HFF-Myc (cell line): ENCODE results near the gene MBOAT2.
A peak's percentile ranks its signal among the peaks of the same experiment; 100 is the strongest.
"Not testable (repeated sequence)": the region's sequence is repeated elsewhere in the genome, so short reads cannot be mapped to it uniquely, and the experiment has no call there.

Experiments
- DNase-seq: peaks from one replicate; pipeline ENCODE4 v3.0.0-alpha.2; 2011; ENCODE audit warnings: low read depth; ENCODE audit errors: extremely low read depth
- H3K4me3 ChIP-seq: replicated peaks from 2 replicates; pipeline ENCODE4 v1.5.1; 2011; ENCODE audit warnings: low read depth, mild to moderate bottlenecking, control low read depth, low read length
- TF ChIP-seq, protein P1 (sequence below): IDR thresholded peaks from 2 replicates; pipeline ENCODE4 v1.5.1; 2012; ENCODE audit warnings: mild to moderate bottlenecking, low read depth, low read length, control low read depth; ENCODE audit errors: missing control alignments

Gene MBOAT2

DNA sequence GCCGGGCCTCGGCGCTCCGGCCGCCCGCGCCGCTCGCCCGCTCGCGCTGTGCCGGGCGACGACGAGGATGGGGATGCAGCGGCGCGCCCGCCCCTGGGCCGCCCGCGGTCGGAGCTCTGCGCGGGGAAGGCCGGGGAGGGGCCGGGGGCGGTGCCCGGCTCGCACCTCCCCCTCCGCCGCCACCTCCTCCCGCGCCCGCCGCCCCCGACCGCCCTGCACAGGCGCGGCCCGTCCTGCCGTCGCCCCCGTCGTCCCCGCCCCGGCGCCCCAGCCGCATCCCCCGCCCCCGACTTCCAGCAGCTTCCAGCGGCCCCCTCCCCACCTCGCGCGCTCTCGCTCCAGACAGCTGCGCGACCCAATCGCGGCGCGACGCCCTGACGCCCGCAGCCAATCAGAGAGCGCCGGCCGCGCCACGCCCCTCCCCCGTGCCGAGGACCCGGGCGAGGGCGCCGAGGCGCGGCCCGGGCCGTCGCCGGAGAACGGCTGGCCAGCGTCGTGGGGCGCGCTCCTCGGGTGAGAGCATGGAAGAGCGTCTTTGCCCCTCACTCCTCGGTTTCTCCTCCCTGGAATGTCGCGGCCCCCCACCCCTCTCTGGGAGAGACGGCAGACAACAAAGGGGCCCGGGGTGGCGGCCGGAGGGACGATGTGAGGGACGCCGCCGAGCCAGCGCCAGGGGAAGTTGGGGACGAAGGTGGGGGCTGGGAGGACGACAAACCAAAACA is at the start of gene MBOAT2:
Gene MBOAT2, minus strand, starts transcription at position 69 of the 722 bp plus-strand sequence. CDS start 70 bp downstream, outside the sequence.
- peak within 1 kb of the TSS; percentile 62 for H3K4me3 ChIP-seq
- no peak for DNase-seq
- TF ChIP-seq, protein P1, sequence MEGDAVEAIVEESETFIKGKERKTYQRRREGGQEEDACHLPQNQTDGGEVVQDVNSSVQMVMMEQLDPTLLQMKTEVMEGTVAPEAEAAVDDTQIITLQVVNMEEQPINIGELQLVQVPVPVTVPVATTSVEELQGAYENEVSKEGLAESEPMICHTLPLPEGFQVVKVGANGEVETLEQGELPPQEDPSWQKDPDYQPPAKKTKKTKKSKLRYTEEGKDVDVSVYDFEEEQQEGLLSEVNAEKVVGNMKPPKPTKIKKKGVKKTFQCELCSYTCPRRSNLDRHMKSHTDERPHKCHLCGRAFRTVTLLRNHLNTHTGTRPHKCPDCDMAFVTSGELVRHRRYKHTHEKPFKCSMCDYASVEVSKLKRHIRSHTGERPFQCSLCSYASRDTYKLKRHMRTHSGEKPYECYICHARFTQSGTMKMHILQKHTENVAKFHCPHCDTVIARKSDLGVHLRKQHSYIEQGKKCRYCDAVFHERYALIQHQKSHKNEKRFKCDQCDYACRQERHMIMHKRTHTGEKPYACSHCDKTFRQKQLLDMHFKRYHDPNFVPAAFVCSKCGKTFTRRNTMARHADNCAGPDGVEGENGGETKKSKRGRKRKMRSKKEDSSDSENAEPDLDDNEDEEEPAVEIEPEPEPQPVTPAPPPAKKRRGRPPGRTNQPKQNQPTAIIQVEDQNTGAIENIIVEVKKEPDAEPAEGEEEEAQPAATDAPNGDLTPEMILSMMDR, result no peak

DNA sequence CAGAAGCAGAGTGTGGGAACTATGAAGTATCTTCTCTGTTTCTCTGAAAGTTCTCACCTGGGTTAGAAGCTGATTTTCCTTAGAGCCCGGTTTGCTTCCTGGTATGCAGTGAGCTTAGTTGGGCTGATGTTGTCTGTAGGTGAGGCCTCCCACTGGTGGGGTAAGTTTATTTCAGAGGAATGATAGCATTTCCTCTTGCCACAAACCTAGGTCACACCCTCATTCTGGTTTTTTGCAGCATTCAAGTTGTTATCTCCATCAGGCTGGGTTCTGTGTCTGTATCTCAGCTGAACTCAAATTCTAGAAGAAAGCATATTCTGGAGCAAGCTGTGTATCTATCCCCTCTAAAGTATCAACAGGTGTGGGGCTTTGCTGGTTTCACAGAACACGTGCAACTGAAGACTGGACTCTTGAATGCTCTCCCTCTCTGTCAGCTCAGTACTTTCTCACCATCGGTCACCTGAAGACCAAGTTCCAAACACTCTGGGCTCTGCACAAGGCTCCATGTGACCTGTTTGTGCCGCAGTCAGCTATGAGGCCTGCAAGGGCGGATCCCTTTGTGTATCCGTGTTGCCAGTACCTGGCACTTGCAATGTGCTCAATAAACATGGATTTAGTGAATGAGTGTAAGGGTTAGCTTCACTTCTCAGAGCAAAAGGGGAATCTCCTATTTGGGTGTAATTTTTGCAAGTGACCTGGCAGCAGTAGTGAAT is 49.5 kb upstream of the MBOAT2 start:
- no peak overlapping the region for H3K4me3 ChIP-seq
- TF ChIP-seq, protein P1, result no peak
- no peak for DNase-seq

- not testable (repeated sequence) for H3K4me3 ChIP-seq, DNase-seq
Observed at GRCh38 chr2:9051451-9051850, 48.0 kb upstream of the MBOAT2 start.

GRCh38 chr2:9050122-9050809 is 46.8 kb upstream of the MBOAT2 start:
- no peak overlapping the region for H3K4me3 ChIP-seq
- no peak for DNase-seq
- TF ChIP-seq, protein P1, result no peak

GRCh38 chr2:9045595-9045994 is 42.1 kb upstream of the MBOAT2 start:
- DNase-seq, result no peak
- TF ChIP-seq, protein P1, result no peak
- H3K4me3 ChIP-seq, result no peak overlapping the region

- H3K4me3 ChIP-seq, DNase-seq: not testable (repeated sequence)
Observed at GRCh38 chr2:9043491-9043890, 40.0 kb upstream of the MBOAT2 start.

DNA sequence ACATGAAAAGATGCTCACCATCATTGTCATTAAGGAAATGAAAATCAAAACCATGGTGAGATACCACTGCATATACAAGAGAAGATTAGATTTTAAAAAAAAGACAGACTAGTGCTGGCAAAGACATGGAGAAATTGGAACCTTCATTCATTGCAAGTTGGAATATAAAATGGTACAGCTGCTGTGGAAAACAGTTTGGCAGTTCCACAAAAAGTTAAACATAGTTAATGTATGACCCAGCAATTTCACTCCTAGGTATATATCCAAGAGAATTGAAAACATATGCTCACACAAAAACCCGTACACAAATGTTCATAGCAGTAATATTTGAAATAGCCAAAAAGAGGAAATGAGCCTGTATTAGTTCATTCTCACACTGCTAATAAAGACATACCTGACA is 33.7 kb upstream of the MBOAT2 start:
- DNase-seq, result no peak
- TF ChIP-seq, protein P1, result no peak

More for the DNA sequence above, 33.7 kb upstream of the MBOAT2 start:
- no peak overlapping the region for H3K4me3 ChIP-seq
